Left ventricle myocardium inferior (tissue), 1 donor: Measurements from ENCODE around the gene PLEKHB1. TPM values are rescaled to one million over a fixed set of nuclear protein-coding genes. Genes with fewer than 3 reads are reported as not detected.
A peak's percentile ranks its signal among the peaks of the same experiment; 100 is the strongest.

ENCODE experiments used
- DNase-seq: peaks from one replicate; pipeline ENCODE4 v3.0.0-alpha.2; 2020
- H3K27ac ChIP-seq: fragments of 200-600 bp; replicated peaks from 2 replicates; pipeline ENCODE4 v1.8.0; 2021
- H3K27me3 ChIP-seq: fragments of 200-600 bp; 2 replicates; pipeline ENCODE4 v1.8.0; 2021; ENCODE audit warnings: low read depth
- H3K36me3 ChIP-seq: fragments of 200-600 bp; 2 replicates; pipeline ENCODE4 v1.8.0; 2021
- H3K4me1 ChIP-seq: fragments of 200-600 bp; 2 replicates; pipeline ENCODE4 v1.8.0; 2021
- H3K4me3 ChIP-seq: fragments of 200-600 bp; 2 replicates; pipeline ENCODE4 v1.8.0; 2021; ENCODE audit warnings: mild to moderate bottlenecking, moderate library complexity
- H3K9me3 ChIP-seq: fragments of 200-600 bp; replicated peaks from 2 replicates; pipeline ENCODE4 v1.8.0; 2021
- CTCF ChIP-seq: fragments of 200-600 bp; IDR thresholded peaks from 2 replicates; pipeline ENCODE4 v1.8.0; 2021; ENCODE audit warnings: antibody characterized with exemption, mild to moderate bottlenecking, borderline replicate concordance
- intact Hi-C: fragments of 100-400 bp; cut with micrococcal nuclease; formaldehyde crosslinking; loops from one replicate; pipeline ENCODE4 v1.11.0; 2022
- total RNA-seq: library from RNA; stranded (reverse); fragmentation: NEBNext Ultra II Directional; extraction: Animal tissue kit (Norgen Biotek cat#: 25700); gene quantifications from one replicate; pipeline ENCODE4 v1.2.1, GENCODE V29; 2021
- donor health status: DM: no; HTN: yes; CAD: no; lungs with severe emphysema.

PLEKHB1 gene
- total RNA-seq, 1 donor from 2014 or later, result 22.4 TPM

DNA sequence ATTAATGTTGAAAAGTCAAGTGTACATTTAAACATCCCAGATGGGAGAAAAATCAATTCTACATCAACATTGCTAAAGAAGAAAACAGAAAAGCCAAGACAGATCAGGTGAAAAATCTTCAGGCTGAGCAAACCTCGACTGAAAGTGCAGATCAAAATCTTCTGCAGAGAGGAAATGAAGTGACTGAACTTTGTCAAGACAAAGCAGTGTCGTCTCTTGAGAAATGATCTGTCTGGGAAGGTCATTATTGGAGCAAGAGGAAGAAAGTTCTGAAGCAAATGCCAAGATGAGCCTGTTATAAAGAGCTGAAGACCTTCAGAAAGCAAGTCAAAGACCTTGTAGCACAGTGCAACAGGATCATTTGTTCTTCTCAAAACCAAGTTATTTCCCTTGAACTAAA is 5.8 kb upstream of the PLEKHB1 start:
- no peak overlapping the region for H3K4me3 ChIP-seq
- H3K27me3 ChIP-seq, result peaks cover 21% of the 10 kb centered on the region
- peaks cover 3% of the 10 kb centered on the region for H3K4me1 ChIP-seq
- no peak overlapping the region for H3K27ac ChIP-seq
- H3K9me3 ChIP-seq, result no peaks in the 10 kb centered on the region
- H3K36me3 ChIP-seq, result no peaks in the 10 kb centered on the region
- no peak for TF ChIP-seq CTCF
- intact Hi-C loops, result no loop called here
- DNase-seq, result no peak

DNA sequence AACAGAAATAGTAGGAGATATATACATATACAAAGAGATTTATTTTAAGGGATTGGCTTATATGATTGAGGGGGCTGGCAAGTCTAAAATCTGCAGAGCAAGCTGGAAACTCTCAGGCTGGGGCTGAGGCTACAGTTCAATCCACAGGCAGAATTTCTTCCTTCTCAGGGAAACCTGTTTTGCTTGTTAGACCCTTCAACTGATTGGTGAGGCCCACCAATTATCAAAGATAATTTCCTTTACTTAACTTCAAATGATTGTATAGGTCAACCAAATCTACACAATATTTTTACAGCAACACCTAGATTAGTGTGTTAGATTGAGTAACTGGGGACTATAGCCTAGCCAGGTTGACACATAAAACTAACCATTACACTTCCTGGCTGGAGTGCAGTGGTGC is 4.7 kb upstream of the PLEKHB1 start:
- TF ChIP-seq CTCF, result no peak
- no peak for DNase-seq
- Histone ChIP-seq H3K4me1 (peaks cover 8% of the 10 kb centered on the region), H3K4me3 (no peak overlapping the region), H3K9me3 (no peaks in the 10 kb centered on the region), H3K27me3 (peaks cover 21% of the 10 kb centered on the region), H3K27ac (no peak overlapping the region), H3K36me3 (no peaks in the 10 kb centered on the region)
- intact Hi-C loops, result no loop called here

GRCh38 chr11:73645121-73645969 is 1.0 kb upstream of the PLEKHB1 start:
- no peak for DNase-seq
- TF ChIP-seq CTCF, result no peak
- Histone ChIP-seq H3K4me1 (peaks cover 18% of the 10 kb centered on the region), H3K36me3 (no peaks in the 10 kb centered on the region), H3K9me3 (no peaks in the 10 kb centered on the region), H3K27me3 (peaks cover 21% of the 10 kb centered on the region), H3K4me3 (peak overlapping the region; percentile 2), H3K27ac (no peak overlapping the region)
- intact Hi-C loops, result no loop called here

DNA sequence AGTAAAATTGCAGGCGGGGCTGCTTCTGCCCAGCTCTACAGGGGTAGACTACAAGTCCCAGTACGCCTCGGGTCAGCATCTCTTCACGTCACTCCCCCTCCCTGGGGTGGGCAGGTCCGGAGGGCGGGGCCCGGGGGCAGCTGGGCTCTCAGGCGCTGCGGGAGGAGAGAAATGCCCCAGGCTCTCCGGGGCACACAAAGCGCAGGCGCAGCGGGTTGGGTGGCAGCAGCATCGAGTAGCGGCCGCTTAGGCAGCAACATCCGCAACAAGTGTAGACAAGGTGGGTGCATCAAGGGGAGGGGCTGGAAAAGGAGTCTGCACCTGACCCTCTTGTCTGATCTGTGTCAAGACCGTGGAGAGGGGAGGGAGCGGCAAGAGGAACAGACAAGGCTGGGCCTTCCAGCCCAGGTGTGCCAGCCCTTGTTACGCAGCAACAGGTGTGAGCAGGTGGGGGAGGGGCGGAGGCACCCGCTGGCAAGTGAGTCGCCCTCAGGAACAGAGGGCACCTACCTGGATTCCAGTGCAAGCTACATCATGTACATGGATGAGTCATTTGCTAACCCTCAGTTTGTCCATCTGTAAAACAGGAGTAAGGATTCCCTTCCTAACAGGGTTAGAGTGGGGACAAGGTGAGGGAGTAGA is 1.2 kb downstream of the PLEKHB1 start:
- Histone ChIP-seq H3K4me3 (peak overlapping the region; percentile 56), H3K9me3 (no peaks in the 10 kb centered on the region), H3K27me3 (peaks cover 18% of the 10 kb centered on the region), H3K4me1 (peaks cover 18% of the 10 kb centered on the region), H3K27ac (peak overlapping the region; percentile 23), H3K36me3 (no peaks in the 10 kb centered on the region)
- TF ChIP-seq CTCF, result no peak
- intact Hi-C loops, result no loop called here
- peak; percentile 89 for DNase-seq

DNA sequence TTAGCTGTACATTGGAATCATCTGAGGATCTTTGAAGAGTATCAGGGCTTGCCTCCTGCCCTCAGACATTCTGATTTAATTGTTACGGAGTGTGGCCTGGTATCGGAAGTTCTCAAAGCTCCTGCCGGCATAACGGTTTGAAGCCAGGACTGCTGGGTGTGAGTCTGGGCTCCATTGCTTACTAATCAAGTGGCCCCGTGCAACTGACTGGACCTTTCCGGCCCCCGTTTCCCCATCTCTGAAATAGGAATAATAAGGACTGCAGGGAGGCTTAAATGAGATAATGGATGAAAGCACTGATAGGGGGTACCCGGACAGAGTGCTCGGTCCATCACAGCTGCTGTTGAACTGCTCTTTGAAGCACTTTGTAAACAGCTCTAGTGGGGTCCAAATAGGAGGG is 1.7 kb downstream of the PLEKHB1 start:
- H3K27me3 ChIP-seq, result peaks cover 13% of the 10 kb centered on the region
- H3K36me3 ChIP-seq, result no peaks in the 10 kb centered on the region
- intact Hi-C loops, result no loop called here
- H3K9me3 ChIP-seq, result no peaks in the 10 kb centered on the region
- H3K4me1 ChIP-seq, result peaks cover 18% of the 10 kb centered on the region
- TF ChIP-seq CTCF, result no peak
- peak overlapping the region; percentile 56 for H3K4me3 ChIP-seq
- DNase-seq, result no peak
- no peak overlapping the region for H3K27ac ChIP-seq
